Measurements from ENCODE around the gene MED13.

Gene MED13

DNA sequence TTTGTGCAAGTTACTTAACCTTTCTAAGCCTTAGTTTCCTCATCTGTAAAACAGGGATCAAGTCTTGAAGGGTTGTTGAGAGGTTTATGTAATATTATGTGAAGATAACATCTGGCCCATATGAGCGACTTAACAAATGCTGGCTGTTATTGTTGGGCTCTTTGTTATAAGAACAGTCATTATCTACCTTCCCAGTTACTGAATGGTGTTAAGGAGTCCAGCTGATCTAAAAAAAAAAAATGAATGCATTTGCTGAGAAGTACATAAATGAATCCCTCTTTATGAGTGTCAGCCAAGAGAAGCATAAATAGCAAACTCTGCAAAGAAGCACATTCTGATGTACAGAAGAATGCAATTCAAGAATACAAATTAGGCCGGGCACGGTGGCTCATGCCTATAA lies 24.3 kb upstream of the MED13 start:
- no peak for TF ChIP-seq TARDBP (IDR thresholded peaks at IDR 0.05)
- no peak for TF ChIP-seq ELF4 (IDR thresholded peaks at IDR 0.05)
- TF ChIP-seq FOXK2 (IDR thresholded peaks at IDR 0.05) = no peak
- TF ChIP-seq FOXA1 (IDR thresholded peaks at IDR 0.05) = no peak
- no peak for TF ChIP-seq SUZ12 (IDR thresholded peaks at IDR 0.05)
- TF ChIP-seq FOXM1 (IDR thresholded peaks at IDR 0.05; ENCODE audit: borderline replicate concordance) = no peak
- CTCF ChIA-PET = interaction anchor here (1.2 to 1.3 kb wide), 2 partner anchors 14 to 23 kb away, joined by 4 to 7 read pairs; no protein-coding TSS in a partner anchor
- POLR2A ChIA-PET = no interaction called here
- DNase-seq (ENCODE audit: extremely low spot score) = no peak

DNA sequence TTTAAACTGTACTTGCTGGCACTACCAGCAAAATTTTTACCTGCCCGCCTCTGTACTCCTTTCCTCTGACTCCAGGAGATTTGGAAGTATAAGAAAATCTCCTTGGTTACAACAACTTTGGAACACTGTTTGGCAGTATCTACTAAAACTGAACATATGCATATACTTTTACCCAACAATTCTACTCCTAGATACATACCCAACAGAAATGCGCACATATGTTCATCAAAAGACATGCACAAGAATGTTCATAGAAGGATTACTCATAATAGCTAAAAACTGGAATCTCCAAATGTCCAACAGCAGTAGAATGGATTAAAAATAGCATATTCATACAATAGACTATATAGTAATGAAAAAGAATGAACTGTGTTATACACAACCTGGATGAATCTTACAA lies 21.7 kb upstream of the MED13 start:
- DNase-seq (ENCODE audit: extremely low spot score) = no peak
- TF ChIP-seq FOXM1 (IDR thresholded peaks at IDR 0.05; ENCODE audit: borderline replicate concordance) (no peak), BHLHE40 (IDR thresholded peaks at IDR 0.05; ENCODE audit: borderline replicate concordance) (no peak), SUZ12 (IDR thresholded peaks at IDR 0.05) (no peak), FOXA1 (IDR thresholded peaks at IDR 0.05) (no peak), SP1 (IDR thresholded peaks at IDR 0.05) (no peak), ELF4 (IDR thresholded peaks at IDR 0.05) (no peak), HDGF (IDR thresholded peaks at IDR 0.05; ENCODE audit: borderline replicate concordance) (no peak), TARDBP (IDR thresholded peaks at IDR 0.05) (no peak), FOXK2 (IDR thresholded peaks at IDR 0.05) (no peak), L3MBTL2 (conservative IDR thresholded peaks at IDR 0.05) (no peak), ZNF384 (IDR thresholded peaks at IDR 0.05) (no peak), ARNT (IDR thresholded peaks at IDR 0.05) (no peak), CTBP1 (IDR thresholded peaks at IDR 0.05; ENCODE audit: borderline replicate concordance) (no peak), LEF1 (IDR thresholded peaks at IDR 0.05; ENCODE audit: borderline replicate concordance) (no peak), NFRKB (IDR thresholded peaks at IDR 0.05) (no peak)
- TF ChIP-seq, protein P1, sequence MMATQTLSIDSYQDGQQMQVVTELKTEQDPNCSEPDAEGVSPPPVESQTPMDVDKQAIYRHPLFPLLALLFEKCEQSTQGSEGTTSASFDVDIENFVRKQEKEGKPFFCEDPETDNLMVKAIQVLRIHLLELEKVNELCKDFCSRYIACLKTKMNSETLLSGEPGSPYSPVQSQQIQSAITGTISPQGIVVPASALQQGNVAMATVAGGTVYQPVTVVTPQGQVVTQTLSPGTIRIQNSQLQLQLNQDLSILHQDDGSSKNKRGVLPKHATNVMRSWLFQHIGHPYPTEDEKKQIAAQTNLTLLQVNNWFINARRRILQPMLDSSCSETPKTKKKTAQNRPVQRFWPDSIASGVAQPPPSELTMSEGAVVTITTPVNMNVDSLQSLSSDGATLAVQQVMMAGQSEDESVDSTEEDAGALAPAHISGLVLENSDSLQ (IDR thresholded peaks at IDR 0.05) = no peak
- ChIA-PET CTCF (interaction anchor here (0.7 kb wide), 1 partner anchor 27 kb away, joined by 4 read pairs; no protein-coding TSS in a partner anchor), POLR2A (no interaction called here)

DNA sequence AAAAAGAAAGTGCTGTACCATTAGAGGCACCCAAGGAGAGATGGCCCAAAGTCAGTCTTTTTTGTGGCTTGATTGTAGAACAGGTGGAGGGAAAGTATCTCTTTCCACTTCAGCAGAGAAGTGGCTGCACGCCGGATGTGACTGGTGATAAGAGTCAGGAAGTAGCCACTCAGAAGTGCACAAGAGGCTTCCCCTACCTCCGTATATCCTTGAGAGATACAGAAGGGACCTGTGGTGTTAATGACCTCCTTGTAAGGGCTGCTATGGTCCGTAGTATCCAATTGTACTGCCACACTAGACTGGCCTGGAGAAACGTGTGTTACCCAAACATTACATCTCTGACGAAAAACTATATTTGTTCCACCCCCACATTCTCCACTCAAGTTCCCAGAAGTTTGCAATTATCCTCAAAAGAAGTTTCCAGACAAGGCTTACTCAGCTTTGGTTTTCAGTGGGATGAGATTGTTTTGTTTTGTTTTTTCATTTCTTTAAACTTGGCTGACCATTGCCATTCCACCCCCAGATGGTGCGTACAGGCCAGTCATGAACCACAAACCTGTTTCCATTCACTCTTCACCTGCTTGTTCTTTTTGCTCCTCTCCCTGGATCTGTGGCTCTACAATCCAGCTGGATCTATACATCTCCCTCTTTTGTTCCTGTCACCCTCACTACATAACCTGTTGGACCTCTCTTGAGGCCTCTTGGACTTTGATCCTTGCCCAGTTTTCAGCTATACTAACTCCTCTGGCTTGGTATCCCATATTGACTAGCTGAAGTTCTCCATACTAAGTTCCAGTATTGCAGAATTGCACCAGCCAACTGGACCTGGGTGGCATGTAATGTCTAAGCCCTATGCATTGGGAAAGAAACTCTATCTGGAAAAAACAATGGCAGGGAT lies 20.7 kb upstream of the MED13 start:
- DNase-seq (ENCODE audit: extremely low spot score) = no peak
- CTCF ChIA-PET = interaction anchor here (0.7 kb wide), 1 partner anchor 26 kb away, joined by 4 read pairs; no protein-coding TSS in a partner anchor
- POLR2A ChIA-PET = no interaction called here
- no peak for TF ChIP-seq L3MBTL2 (conservative IDR thresholded peaks at IDR 0.05)

DNA sequence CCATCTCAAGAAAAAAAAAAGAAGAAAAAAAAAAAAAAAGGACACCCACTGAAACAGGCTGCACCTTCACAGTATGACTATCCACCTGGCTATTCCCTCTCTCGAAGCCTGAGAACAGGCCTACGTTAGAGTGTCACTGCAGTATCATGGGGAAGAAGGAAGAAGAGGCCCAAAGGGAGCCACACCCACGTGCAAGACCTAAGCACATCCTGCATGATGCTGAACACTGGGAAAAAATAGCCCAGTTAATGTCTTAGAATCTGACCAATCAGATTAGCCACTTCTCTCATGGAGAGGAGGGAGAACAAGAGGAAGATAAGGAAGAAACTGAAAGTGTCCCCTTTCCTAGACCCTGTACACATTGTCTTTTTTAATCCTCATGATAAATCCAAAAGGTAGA lies 19.5 kb upstream of the MED13 start:
- CTCF ChIA-PET = no interaction called here
- POLR2A ChIA-PET = no interaction called here
- TF ChIP-seq SUZ12 (IDR thresholded peaks at IDR 0.05) (no peak), NFRKB (IDR thresholded peaks at IDR 0.05) (no peak), LEF1 (IDR thresholded peaks at IDR 0.05; ENCODE audit: borderline replicate concordance) (no peak), FOXM1 (IDR thresholded peaks at IDR 0.05; ENCODE audit: borderline replicate concordance) (no peak), ARNT (IDR thresholded peaks at IDR 0.05) (no peak), L3MBTL2 (conservative IDR thresholded peaks at IDR 0.05) (no peak), TARDBP (IDR thresholded peaks at IDR 0.05) (no peak), FOXK2 (IDR thresholded peaks at IDR 0.05) (no peak), CTBP1 (IDR thresholded peaks at IDR 0.05; ENCODE audit: borderline replicate concordance) (no peak), ELF4 (IDR thresholded peaks at IDR 0.05) (no peak), SP1 (IDR thresholded peaks at IDR 0.05) (no peak), BHLHE40 (IDR thresholded peaks at IDR 0.05; ENCODE audit: borderline replicate concordance) (no peak), FOXA1 (IDR thresholded peaks at IDR 0.05) (no peak), HDGF (IDR thresholded peaks at IDR 0.05; ENCODE audit: borderline replicate concordance) (no peak), ZNF384 (IDR thresholded peaks at IDR 0.05) (no peak)
- TF ChIP-seq, protein P1 (IDR thresholded peaks at IDR 0.05) = no peak
- no peak for DNase-seq (ENCODE audit: extremely low spot score)

DNA sequence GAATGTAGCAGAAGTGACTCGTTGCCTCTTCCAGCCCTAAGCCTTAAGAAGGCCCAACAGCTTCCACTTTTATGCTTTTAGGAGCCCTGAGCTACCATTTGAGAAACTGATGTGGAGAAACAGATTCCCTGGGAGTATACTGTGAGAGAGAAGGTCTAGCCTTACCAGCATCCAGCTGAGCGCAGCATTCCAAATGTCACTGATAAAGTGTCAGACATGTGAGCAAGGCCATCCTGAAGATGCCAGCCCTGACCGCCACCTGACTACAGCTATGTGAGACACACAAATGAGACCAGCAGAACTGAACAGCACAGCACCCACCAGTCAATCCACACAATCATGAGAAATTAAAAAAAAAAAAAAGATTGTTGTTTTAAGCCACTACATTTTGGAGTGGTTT lies 18.6 kb upstream of the MED13 start:
- ChIA-PET POLR2A (no interaction called here), CTCF (no interaction called here)
- DNase-seq (ENCODE audit: extremely low spot score) = no peak
- TF ChIP-seq L3MBTL2 (conservative IDR thresholded peaks at IDR 0.05) (no peak), ELF4 (IDR thresholded peaks at IDR 0.05) (no peak), FOXA1 (IDR thresholded peaks at IDR 0.05) (no peak), SUZ12 (IDR thresholded peaks at IDR 0.05) (no peak), FOXK2 (IDR thresholded peaks at IDR 0.05) (no peak), NFRKB (IDR thresholded peaks at IDR 0.05) (no peak), ARNT (IDR thresholded peaks at IDR 0.05) (no peak), ZNF384 (IDR thresholded peaks at IDR 0.05) (no peak), TARDBP (IDR thresholded peaks at IDR 0.05) (no peak), BHLHE40 (IDR thresholded peaks at IDR 0.05; ENCODE audit: borderline replicate concordance) (no peak), CTBP1 (IDR thresholded peaks at IDR 0.05; ENCODE audit: borderline replicate concordance) (no peak), SP1 (IDR thresholded peaks at IDR 0.05) (no peak), FOXM1 (IDR thresholded peaks at IDR 0.05; ENCODE audit: borderline replicate concordance) (no peak), HDGF (IDR thresholded peaks at IDR 0.05; ENCODE audit: borderline replicate concordance) (no peak), LEF1 (IDR thresholded peaks at IDR 0.05; ENCODE audit: borderline replicate concordance) (no peak)
- TF ChIP-seq, protein P1 (IDR thresholded peaks at IDR 0.05) = no peak

DNA sequence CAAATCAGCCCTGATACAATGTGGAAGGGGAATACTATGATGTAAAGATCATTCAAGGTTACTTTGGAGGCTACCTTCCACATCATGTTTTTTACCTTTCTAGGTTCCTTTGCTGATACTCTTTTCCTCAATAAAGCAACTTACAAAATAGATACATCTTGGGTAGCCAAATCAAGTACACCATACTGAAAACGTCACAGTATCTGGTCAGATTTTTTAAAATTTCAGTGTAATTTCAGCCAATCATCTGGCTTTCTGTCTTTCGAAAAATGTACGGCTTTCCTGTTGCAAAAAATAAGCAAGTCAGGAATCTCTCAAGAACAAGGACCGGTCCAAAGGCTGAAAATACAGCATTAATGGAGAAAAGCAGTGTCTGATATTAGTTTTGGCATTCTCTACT lies 15.6 kb upstream of the MED13 start:
- TF ChIP-seq ZNF384 (IDR thresholded peaks at IDR 0.05) = no peak
- no peak for TF ChIP-seq TARDBP (IDR thresholded peaks at IDR 0.05)
- no peak for TF ChIP-seq FOXM1 (IDR thresholded peaks at IDR 0.05; ENCODE audit: borderline replicate concordance)
- no peak for TF ChIP-seq LEF1 (IDR thresholded peaks at IDR 0.05; ENCODE audit: borderline replicate concordance)
- no peak for TF ChIP-seq ELF4 (IDR thresholded peaks at IDR 0.05)
- TF ChIP-seq CTBP1 (IDR thresholded peaks at IDR 0.05; ENCODE audit: borderline replicate concordance) = no peak
- no peak for TF ChIP-seq FOXA1 (IDR thresholded peaks at IDR 0.05)
- no peak for TF ChIP-seq SP1 (IDR thresholded peaks at IDR 0.05)
- TF ChIP-seq BHLHE40 (IDR thresholded peaks at IDR 0.05; ENCODE audit: borderline replicate concordance) = no peak
- no peak for TF ChIP-seq NFRKB (IDR thresholded peaks at IDR 0.05)
- TF ChIP-seq L3MBTL2 (conservative IDR thresholded peaks at IDR 0.05) = no peak
- TF ChIP-seq SUZ12 (IDR thresholded peaks at IDR 0.05) = no peak
- TF ChIP-seq ARNT (IDR thresholded peaks at IDR 0.05) = no peak
- TF ChIP-seq, protein P1 (IDR thresholded peaks at IDR 0.05) = no peak
- no peak for TF ChIP-seq HDGF (IDR thresholded peaks at IDR 0.05; ENCODE audit: borderline replicate concordance)
- no peak for TF ChIP-seq FOXK2 (IDR thresholded peaks at IDR 0.05)
- no peak for DNase-seq (ENCODE audit: extremely low spot score)
- ChIA-PET POLR2A (no interaction called here), CTCF (no interaction called here)

All from HEK293T (cell line).